ENCODE results near the gene SPSB1.

SPSB1 gene

GRCh38 chr1:9302745-9303524 is 10.2 kb downstream of the SPSB1 start:
- peak; percentile 59 for DNase-seq

- no peak for DNase-seq
These were observed 11.2 kb downstream of the SPSB1 start for GRCh38 chr1:9303916-9304315.

- DNase-seq, result no peak
These were observed 12.5 kb downstream of the SPSB1 start for GRCh38 chr1:9305216-9305615.

GRCh38 chr1:9306006-9306405 is 13.3 kb downstream of the SPSB1 start:
- DNase-seq, result no peak

- no peak for DNase-seq
These were observed 14.6 kb downstream of the SPSB1 start for GRCh38 chr1:9307303-9307702.

- no peak for DNase-seq
These were observed 15.6 kb downstream of the SPSB1 start for GRCh38 chr1:9308236-9308785.

GRCh38 chr1:9309080-9309479 is 16.4 kb downstream of the SPSB1 start:
- no peak for DNase-seq

GRCh38 chr1:9309991-9310390 is 17.3 kb downstream of the SPSB1 start:
- no peak for DNase-seq

GRCh38 chr1:9311029-9311428 is 18.3 kb downstream of the SPSB1 start:
- no peak for DNase-seq

- no peak for DNase-seq
These were observed 18.8 kb downstream of the SPSB1 start for GRCh38 chr1:9311479-9311878.

- no peak for DNase-seq
These were observed 19.6 kb downstream of the SPSB1 start for GRCh38 chr1:9312168-9312720.

- DNase-seq, result no peak
These were observed 20.9 kb downstream of the SPSB1 start for GRCh38 chr1:9313576-9313975.

- no peak for DNase-seq
These were observed 21.4 kb downstream of the SPSB1 start for GRCh38 chr1:9314111-9314510.

GRCh38 chr1:9314711-9315379 is 22.2 kb downstream of the SPSB1 start:
- DNase-seq, result no peak

GRCh38 chr1:9315411-9316079 is 22.9 kb downstream of the SPSB1 start:
- no peak for DNase-seq

GRCh38 chr1:9316080-9316444 is 23.4 kb downstream of the SPSB1 start:
- no peak for DNase-seq

GRCh38 chr1:9316512-9316911 is 23.8 kb downstream of the SPSB1 start:
- no peak for DNase-seq

GRCh38 chr1:9317072-9317471 is 24.4 kb downstream of the SPSB1 start:
- no peak for DNase-seq

GRCh38 chr1:9317591-9318417 is 25.1 kb downstream of the SPSB1 start:
- peak; percentile 9 for DNase-seq

GRCh38 chr1:9319208-9319788 is 26.6 kb downstream of the SPSB1 start:
- DNase-seq, result no peak

- no peak for DNase-seq
These were observed 27.3 kb downstream of the SPSB1 start for GRCh38 chr1:9319789-9320519.

Data from DMS79 (cell line).